Measurements from ENCODE around the gene SSX7.
"Not testable (repeated sequence)": the region's sequence is repeated elsewhere in the genome, so short reads cannot be mapped to it uniquely, and the experiment has no call there.

GRCh38 chrX:52650676-52651075, 4.0 kb downstream of the SSX7 start:
- TF ChIP-seq CTCF (conservative IDR thresholded peaks at IDR 0.05; ENCODE audit: low read length); EZH2phosphoT487 (IDR thresholded peaks at IDR 0.05; ENCODE audit: borderline replicate concordance, low read depth, low read length): not testable (repeated sequence)

All from OCI-LY7 (cell line).